GM12875 (cell line): ENCODE results near the gene PKD1L1.

ENCODE experiments used
- H3K4me3 ChIP-seq: one replicate; pipeline ENCODE4 v1.5.1; 2011; ENCODE audit warnings: low read depth, low read length, control low read depth
- TF ChIP-seq, protein P1 (sequence below): IDR thresholded peaks from 2 replicates; pipeline ENCODE4 v1.5.1; 2011; ENCODE audit warnings: low read depth, mild to moderate bottlenecking, control low read depth, inconsistent platforms, low read length, moderate library complexity, borderline replicate concordance; ENCODE audit not compliant: insufficient read depth

The PKD1L1 gene

DNA sequence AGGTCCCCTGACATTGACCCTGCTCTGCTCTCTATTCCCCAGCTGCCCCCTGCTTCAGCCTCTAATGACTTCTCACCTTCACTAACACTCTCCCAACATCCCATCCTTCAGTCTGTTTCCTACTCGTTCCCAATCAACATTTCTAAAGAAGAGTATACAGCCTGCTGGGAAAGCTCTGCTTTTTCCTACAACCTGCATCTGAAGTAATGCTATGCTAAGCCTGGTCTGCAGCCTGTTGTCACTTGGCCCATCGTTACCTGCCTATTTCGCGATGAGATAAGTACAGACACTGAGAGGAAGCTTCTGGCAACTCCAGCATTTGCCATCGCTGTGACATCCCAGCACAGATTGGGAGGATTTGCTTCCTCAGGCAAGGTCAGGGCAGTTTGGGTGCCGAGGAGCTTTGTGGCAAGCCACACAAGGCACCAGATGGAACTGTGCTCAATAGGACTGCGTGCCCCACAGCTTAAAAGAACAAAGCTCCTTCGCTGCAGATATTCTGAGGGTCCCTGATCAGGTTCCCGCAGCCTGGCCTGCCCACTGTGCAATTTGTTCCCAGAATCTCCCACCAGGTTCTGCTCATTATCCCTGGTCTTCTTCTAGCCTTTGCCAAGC, 51.4 kb downstream of the PKD1L1 start:
- no peak overlapping the region for H3K4me3 ChIP-seq
- TF ChIP-seq, protein P1, sequence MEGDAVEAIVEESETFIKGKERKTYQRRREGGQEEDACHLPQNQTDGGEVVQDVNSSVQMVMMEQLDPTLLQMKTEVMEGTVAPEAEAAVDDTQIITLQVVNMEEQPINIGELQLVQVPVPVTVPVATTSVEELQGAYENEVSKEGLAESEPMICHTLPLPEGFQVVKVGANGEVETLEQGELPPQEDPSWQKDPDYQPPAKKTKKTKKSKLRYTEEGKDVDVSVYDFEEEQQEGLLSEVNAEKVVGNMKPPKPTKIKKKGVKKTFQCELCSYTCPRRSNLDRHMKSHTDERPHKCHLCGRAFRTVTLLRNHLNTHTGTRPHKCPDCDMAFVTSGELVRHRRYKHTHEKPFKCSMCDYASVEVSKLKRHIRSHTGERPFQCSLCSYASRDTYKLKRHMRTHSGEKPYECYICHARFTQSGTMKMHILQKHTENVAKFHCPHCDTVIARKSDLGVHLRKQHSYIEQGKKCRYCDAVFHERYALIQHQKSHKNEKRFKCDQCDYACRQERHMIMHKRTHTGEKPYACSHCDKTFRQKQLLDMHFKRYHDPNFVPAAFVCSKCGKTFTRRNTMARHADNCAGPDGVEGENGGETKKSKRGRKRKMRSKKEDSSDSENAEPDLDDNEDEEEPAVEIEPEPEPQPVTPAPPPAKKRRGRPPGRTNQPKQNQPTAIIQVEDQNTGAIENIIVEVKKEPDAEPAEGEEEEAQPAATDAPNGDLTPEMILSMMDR, result no peak

DNA sequence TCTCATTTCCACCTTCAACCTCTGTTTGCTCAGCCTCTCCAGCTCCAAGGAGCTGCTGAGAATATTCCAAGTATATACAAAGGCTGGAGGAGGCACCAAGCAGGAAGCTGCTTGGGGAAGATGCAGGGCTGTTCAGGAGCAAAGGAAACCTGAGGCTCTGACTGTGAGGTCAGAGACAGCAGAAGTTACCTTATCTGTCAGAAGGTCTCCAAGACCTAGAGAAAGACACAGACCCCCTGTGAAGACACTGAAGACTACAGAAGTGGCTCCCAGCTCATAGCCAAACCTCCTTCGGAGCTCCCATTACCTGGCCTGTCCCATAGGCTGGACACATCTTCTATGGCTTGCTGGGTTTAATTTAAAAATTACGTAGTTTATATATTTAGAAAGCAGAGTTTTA, 53.2 kb downstream of the PKD1L1 start:
- TF ChIP-seq, protein P1, result no peak
- H3K4me3 ChIP-seq, result no peak overlapping the region

DNA sequence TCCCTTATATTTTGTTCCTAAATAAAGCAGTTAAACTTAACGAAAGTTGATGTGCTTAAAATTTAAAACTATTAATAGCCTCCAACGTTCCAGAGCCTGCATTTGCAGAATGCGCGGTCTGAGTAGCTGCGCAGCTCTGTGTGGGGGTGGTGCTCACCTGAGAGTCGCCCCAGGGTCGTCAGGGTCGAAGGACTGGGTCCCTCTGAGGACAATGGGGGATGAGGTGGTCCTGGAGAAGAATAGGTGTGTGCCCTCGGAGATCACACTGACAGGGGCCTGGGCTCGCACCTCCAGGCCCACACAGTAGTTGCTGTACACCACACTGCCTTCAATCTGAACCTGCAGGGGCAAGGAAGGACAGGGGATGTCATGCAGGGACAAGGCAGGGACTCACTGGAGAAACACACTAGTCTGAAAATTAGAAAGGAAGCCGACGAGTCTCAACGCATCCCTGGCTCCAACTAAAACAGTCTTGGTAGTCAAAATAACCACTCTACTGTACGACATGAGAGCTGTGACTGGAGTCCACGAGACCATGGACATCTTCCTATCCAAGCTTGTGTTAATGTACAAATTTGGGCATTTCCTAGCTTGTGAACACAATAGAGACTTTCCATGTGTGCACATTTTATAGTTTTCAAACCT, 54.4 kb downstream of the PKD1L1 start:
- TF ChIP-seq, protein P1, result no peak

DNA sequence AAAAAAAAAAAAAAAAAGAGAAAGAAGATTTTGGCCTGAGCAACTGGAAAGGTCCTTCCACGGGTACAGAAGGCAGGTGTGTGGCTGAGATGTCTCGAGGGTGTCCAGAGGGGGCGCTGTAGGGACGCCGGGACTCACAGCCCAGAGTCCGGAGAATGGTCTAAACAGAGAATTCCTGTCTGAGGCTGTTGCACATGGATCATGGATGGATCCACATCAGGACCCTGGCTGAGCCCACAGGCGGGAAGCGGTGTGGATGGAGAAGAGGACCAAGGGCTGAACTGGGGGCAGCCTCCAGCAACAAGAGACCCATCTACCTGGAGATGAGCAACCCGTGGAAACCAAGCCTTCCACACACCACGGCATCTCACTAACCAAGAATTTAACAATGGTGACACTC, 55.0 kb downstream of the PKD1L1 start:
- TF ChIP-seq, protein P1, result peak; percentile 60; the same call in 1 of the 2 replicates

More for the DNA sequence above, 54.4 kb downstream of the PKD1L1 start:
- H3K4me3 ChIP-seq, result no peak overlapping the region

DNA sequence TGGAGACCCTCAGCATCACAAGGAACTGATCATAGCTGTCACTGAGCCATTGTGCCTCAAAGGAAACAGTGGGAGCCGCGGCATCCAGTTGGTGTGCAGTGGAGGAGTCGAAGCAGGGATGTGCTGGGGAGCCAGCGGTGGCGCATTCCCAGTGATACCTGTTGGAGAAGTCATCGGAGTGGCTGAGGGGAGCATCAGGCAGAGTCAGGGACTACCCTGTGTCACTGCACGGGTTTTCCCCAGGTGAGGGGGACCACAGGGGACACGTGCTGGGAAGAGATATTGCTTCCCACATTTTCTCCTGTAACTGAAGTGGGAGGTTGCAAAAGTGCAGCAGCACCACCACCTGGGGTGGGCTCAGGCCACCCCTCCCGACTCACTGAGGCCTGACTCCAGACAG, 57.7 kb downstream of the PKD1L1 start:
- no peak overlapping the region for H3K4me3 ChIP-seq
- TF ChIP-seq, protein P1, result no peak

More for the DNA sequence above, 55.0 kb downstream of the PKD1L1 start:
- H3K4me3 ChIP-seq, result no peak overlapping the region

DNA sequence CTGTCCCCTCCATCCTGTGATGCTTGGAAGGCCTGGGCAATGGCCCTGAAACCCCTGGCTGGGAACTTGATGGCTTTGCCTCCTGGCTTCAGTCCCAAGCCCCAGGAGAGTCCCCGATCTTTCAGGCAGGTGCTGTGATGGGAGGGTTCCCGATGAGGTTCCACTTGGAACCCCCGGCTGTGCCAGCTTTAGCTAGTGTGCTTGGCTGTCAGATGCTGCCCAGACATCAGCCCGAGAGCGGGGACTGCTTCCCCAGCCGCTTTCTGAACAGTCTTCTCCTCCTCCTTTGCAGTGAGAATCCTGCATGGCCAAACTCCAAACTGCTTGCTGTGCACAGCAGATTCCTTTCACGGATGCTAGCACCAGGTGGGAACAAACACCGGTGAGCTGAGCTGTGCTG, 58.1 kb downstream of the PKD1L1 start:
- no peak overlapping the region for H3K4me3 ChIP-seq
- TF ChIP-seq, protein P1, result no peak

DNA sequence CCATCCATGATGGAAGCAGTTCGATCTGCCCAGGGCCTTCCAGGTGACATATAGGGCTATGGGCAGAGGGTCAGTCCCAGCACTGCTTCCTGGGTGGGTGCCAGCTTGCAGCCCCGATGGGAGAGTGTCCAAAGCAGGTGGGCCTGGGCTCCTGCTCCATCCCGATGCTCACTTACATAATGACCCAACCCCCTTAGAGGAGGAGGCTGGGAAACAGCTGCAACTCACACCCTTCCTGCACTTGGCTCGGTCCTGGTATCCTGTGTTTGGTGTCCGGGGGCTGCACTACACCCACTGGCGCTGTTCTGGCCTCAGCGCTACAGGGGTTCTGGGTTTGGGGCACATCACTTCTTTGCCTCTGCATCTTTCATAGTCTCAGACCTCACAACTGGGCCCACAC, 58.5 kb downstream of the PKD1L1 start:
- TF ChIP-seq, protein P1, result no peak

More for the DNA sequence above, 58.5 kb downstream of the PKD1L1 start:
- H3K4me3 ChIP-seq, result no peak overlapping the region
